Osteocyte (in vitro differentiated cells): ENCODE data around the gene SPNS1. TPM values are rescaled to one million over a fixed set of nuclear protein-coding genes. Genes with fewer than 3 reads are reported as not detected.

Source experiments
- DNase-seq: peaks from one replicate; pipeline ENCODE4 v3.0.0; 2021; ENCODE audit warnings: mixed read lengths; ENCODE audit not compliant: unreplicated experiment; ENCODE audit errors: extremely low spot score
- H3K27ac Mint-ChIP-seq: one replicate; pipeline ENCODE4 v1.8.0; 2021; ENCODE audit warnings: mild to moderate bottlenecking, mixed read lengths; ENCODE audit not compliant: unreplicated experiment
- H3K27me3 Mint-ChIP-seq: one replicate; pipeline ENCODE4 v1.8.0; 2021; ENCODE audit warnings: mixed read lengths; ENCODE audit not compliant: unreplicated experiment
- H3K36me3 Mint-ChIP-seq: one replicate; pipeline ENCODE4 v1.8.0; 2021; ENCODE audit warnings: mixed read lengths; ENCODE audit not compliant: unreplicated experiment
- H3K4me1 Mint-ChIP-seq: one replicate; pipeline ENCODE4 v1.8.0; 2021; ENCODE audit warnings: mixed read lengths; ENCODE audit not compliant: unreplicated experiment
- H3K4me3 Mint-ChIP-seq: one replicate; pipeline ENCODE4 v1.8.0; 2021; ENCODE audit warnings: mild to moderate bottlenecking, moderate library complexity, mixed read lengths; ENCODE audit not compliant: unreplicated experiment
- H3K9me3 Mint-ChIP-seq: one replicate; pipeline ENCODE4 v1.8.0; 2021; ENCODE audit warnings: mixed read lengths; ENCODE audit not compliant: unreplicated experiment
- total RNA-seq: library from RNA; stranded (reverse); gene quantifications from 2 replicates; pipeline ENCODE4 v1.2.1, GENCODE V29; 2021
- TF ChIP-seq, protein P1 (sequence below): fragments of 200-600 bp; sonication (generic); IDR thresholded peaks from 2 replicates; pipeline ENCODE4 v1.5.0; 2021; ENCODE audit warnings: antibody characterized with exemption, mild to moderate bottlenecking, moderate library complexity

The SPNS1 gene
- total RNA-seq, 1 donor from 2014 or later: 96.6 TPM

DNA sequence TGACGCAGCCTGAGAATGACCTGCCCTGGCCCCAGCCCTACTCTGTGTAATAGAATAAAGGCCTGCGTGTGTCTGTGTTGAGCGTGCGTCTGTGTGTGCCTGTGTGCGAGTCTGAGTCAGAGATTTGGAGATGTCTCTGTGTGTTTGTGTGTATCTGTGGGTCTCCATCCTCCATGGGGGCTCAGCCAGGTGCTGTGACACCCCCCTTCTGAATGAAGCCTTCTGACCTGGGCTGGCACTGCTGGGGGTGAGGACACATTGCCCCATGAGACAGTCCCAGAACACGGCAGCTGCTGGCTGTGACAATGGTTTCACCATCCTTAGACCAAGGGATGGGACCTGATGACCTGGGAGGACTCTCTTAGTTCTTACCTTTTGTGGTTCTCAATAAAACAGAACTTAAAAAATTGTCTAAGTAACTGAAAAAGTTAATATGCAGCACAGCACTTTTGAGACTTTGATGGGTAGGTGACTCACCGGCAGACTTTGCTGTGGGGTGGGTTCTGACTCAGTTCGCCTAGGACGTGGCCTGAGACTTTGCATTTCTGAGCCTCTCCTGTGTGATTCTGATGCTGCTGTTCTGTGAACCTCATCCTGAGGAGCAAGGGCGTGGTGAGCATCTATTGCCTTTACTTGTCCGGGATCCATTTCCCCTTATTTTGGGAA is 15.9 kb downstream of the SPNS1 start:
- TF ChIP-seq, protein P1, sequence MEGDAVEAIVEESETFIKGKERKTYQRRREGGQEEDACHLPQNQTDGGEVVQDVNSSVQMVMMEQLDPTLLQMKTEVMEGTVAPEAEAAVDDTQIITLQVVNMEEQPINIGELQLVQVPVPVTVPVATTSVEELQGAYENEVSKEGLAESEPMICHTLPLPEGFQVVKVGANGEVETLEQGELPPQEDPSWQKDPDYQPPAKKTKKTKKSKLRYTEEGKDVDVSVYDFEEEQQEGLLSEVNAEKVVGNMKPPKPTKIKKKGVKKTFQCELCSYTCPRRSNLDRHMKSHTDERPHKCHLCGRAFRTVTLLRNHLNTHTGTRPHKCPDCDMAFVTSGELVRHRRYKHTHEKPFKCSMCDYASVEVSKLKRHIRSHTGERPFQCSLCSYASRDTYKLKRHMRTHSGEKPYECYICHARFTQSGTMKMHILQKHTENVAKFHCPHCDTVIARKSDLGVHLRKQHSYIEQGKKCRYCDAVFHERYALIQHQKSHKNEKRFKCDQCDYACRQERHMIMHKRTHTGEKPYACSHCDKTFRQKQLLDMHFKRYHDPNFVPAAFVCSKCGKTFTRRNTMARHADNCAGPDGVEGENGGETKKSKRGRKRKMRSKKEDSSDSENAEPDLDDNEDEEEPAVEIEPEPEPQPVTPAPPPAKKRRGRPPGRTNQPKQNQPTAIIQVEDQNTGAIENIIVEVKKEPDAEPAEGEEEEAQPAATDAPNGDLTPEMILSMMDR: no peak
- no peak overlapping the region for H3K27ac Mint-ChIP-seq
- no peaks in the 10 kb centered on the region for H3K4me1 Mint-ChIP-seq
- no peaks in the 10 kb centered on the region for H3K27me3 Mint-ChIP-seq
- peaks cover 22% of the 10 kb centered on the region for H3K36me3 Mint-ChIP-seq
- peaks cover 7% of the 10 kb centered on the region for H3K9me3 Mint-ChIP-seq
- no peak for DNase-seq
- no peak overlapping the region for H3K4me3 Mint-ChIP-seq

DNA sequence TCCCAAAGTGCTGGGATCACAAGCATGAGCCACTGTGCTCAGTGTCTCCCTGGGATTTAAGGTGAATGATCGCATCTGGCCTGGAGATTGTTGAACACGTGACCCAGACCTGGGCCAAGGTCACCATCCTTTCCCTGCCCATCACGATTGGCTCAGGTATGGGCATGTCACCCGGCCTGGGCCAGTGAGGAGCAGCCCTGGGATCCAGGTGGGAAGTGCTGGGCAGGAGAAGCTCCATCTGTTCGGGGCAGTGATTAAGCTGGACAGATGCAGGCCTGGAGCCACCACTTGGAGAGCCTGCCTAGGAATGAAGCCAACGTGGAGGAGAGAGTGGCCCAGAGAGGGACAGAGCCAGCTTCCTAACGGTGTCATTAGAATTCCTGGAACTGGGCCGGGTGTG is 17.1 kb downstream of the SPNS1 start:
- no peaks in the 10 kb centered on the region for H3K27me3 Mint-ChIP-seq
- peaks cover 7% of the 10 kb centered on the region for H3K9me3 Mint-ChIP-seq
- H3K4me3 Mint-ChIP-seq: no peak overlapping the region
- H3K4me1 Mint-ChIP-seq: no peaks in the 10 kb centered on the region
- peaks cover 16% of the 10 kb centered on the region for H3K36me3 Mint-ChIP-seq
- TF ChIP-seq, protein P1: no peak
- no peak for DNase-seq
- H3K27ac Mint-ChIP-seq: no peak overlapping the region

DNA sequence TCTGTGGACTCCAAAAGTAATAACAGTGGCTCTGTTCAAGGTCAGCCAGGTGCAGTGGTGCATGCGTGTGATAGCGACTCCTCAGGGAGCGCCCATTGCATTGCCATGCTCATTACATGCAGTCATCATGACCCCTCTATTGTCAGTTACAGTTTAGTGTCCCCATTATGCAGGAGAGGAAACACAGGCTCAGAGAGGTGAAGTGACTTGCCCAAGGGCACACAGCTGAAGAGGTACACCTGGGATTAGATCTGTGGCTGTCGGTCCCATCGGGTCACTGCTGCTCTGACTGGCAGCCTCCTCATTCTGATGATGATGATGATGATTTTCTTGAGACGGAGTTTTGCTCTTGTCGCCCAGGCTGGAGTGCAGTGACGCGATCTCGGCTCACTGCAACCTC is 17.9 kb downstream of the SPNS1 start:
- Mint-ChIP-seq H3K36me3 (peaks cover 9% of the 10 kb centered on the region), H3K27ac (no peak overlapping the region), H3K4me1 (no peaks in the 10 kb centered on the region), H3K4me3 (no peak overlapping the region), H3K9me3 (peaks cover 1% of the 10 kb centered on the region), H3K27me3 (no peaks in the 10 kb centered on the region)
- DNase-seq: no peak
- TF ChIP-seq, protein P1: no peak

DNA sequence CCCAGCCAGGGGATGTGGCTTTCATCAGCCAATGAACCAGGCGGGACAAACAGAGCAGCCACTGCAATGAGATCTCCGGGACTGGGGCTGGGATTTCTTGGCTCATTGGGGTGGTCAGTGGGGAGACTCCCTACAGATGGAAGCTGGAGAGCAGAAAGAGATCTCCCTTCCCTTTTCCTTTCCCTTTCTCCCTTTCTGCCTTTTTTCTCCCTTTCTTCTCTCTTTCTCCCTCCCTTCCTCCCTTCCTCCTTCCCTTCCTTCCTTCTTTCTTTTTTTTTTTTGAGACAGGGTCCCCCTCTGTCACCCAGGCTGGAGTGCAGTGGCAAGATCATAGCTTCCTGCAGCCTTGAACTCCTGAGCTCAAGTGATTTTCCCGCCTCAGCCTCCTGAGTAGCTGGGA is 24.3 kb downstream of the SPNS1 start:
- TF ChIP-seq, protein P1: no peak
- H3K4me1 Mint-ChIP-seq: no peaks in the 10 kb centered on the region
- H3K27ac Mint-ChIP-seq: no peak overlapping the region
- H3K4me3 Mint-ChIP-seq: no peak overlapping the region
- no peaks in the 10 kb centered on the region for H3K9me3 Mint-ChIP-seq
- no peaks in the 10 kb centered on the region for H3K36me3 Mint-ChIP-seq
- peaks cover 23% of the 10 kb centered on the region for H3K27me3 Mint-ChIP-seq
- DNase-seq: no peak

DNA sequence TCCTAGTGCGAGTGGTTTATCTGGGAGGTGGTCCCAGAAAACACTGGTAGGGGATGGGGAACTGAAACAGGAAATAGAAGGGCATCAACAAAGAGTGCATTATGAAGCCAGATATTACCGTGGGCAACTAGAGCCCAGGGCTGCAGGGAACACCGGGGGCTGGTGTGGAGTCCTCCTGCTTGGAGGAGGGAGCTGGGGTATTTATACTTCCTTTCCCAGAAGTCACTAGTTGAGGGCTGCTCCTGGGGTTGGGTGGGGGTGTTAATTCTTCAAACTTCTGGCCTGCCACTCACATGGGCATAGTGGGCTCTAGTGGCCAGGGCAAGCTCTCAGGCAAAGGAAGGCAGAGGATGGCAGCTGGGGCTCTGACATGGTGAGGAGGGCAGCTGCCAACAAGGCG is 25.0 kb downstream of the SPNS1 start:
- no peak for DNase-seq
- TF ChIP-seq, protein P1: no peak
- Mint-ChIP-seq H3K27me3 (peaks cover 27% of the 10 kb centered on the region), H3K36me3 (no peaks in the 10 kb centered on the region), H3K9me3 (no peaks in the 10 kb centered on the region), H3K4me1 (no peaks in the 10 kb centered on the region), H3K4me3 (no peak overlapping the region), H3K27ac (no peak overlapping the region)
